ENCODE data around the gene SF3A2. TPM values are rescaled to one million over a fixed set of nuclear protein-coding genes. Genes with fewer than 3 reads are reported as not detected.

Gene SF3A2
- total and polyA plus RNA-seq, 2 donors (not counting 3 experiments of a cell fraction or from before 2014, with no cell fraction given): 21.5 to 164 TPM

DNA sequence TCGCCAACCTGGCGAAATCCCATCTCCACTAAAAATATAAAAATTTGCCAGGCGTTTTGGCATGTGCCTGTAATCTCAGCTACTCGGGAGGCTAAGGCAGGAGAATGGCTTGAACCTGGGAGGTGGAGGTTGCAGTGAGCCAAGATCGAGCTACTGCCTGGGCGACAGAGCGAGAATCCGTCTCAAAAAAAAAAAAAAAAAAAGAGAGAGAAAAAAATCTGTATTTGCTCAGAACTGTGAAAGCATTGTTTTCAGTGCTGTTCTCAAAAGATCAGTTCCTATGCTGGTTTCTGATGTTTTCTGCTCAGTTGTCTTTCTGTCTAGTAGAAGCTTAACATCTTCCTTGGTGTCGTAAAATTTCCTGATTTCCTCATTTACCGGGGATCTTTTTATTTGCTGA, 2.5 kb downstream of the SF3A2 start:
- peak overlapping the region; percentile 79 for H3K27ac ChIP-seq (ENCODE audit: insufficient read depth, low read depth, low read length)
- dilution Hi-C loops (cut with MboI; ENCODE audit: extremely low pct_ligation_motif_present, low sequenced_read_pairs): no loop called here
- no peak for FAIRE-seq
- H3K9me3 ChIP-seq (replicated peaks; ENCODE audit: control insufficient read depth, insufficient read depth, low read length): no peaks in the 10 kb centered on the region
- intact Hi-C loops (cut with micrococcal nuclease): loop anchor here (1.0 to 5.0 kb wide), 3 partner anchors 303 to 798 kb away; no protein-coding TSS in a partner anchor
- peak overlapping the region; percentile 93 for H3K4me2 ChIP-seq (ENCODE audit: insufficient read depth, low read length)
- H2AFZ ChIP-seq (ENCODE audit: low read depth, low read length): no peak overlapping the region
- H3K4me1 ChIP-seq (ENCODE audit: control insufficient read depth, extremely low read depth, insufficient read depth, low read length): peaks cover 45% of the 10 kb centered on the region
- no peaks in the 10 kb centered on the region for H4K20me1 ChIP-seq (replicated peaks; ENCODE audit: control insufficient read depth, extremely low read depth, insufficient read depth, low read length)
- peak overlapping the region; percentile 81 for H3K9ac ChIP-seq (replicated peaks; ENCODE audit: extremely low read depth, insufficient read depth, low read length)
- peaks cover 82% of the 10 kb centered on the region for H3K79me2 ChIP-seq (ENCODE audit: control insufficient read depth, insufficient read depth, low read length)
- no TSS peak for BruUV-seq (replicated peaks)
- peaks cover 9 to 13% of the 10 kb centered on the region in 2 experiments for H3K36me3 ChIP-seq (ENCODE audit: control insufficient read depth in 2 of 2, extremely low read depth in 1 of 2, insufficient read depth in 2 of 2, low read length in 2 of 2)
- peak overlapping the region; percentile 28 to 57 (median 36) for H3K4me3 ChIP-seq (replicated peaks in 1 of 3; ENCODE audit: insufficient read depth in 1 of 3, low read depth in 1 of 3, low read length in 3 of 3)
- ChIA-PET POLR2A (interaction anchor here (0.7 to 1.3 kb wide), 5 partner anchors 16 to 188 kb away, joined by 3 to 7 read pairs (median 3); partner anchors contain the start of gene AP3D1), CTCF (interaction anchor here (0.9 to 4.8 kb wide), 16 partner anchors 10 to 398 kb away, joined by 3 to 40 read pairs (median 6); partner anchors contain the start of genes AMH and JSRP1)
- no peaks in the 10 kb centered on the region for H3K27me3 ChIP-seq (ENCODE audit: control insufficient read depth in 2 of 2, insufficient read depth in 2 of 2, low read length in 2 of 2)
- no peak for TF ChIP-seq MYC (IDR thresholded peaks at IDR 0.05; ENCODE audit: low read depth, low read length)
- peak; percentile 26 for TF ChIP-seq POLR2A (IDR thresholded peaks at IDR 0.05; ENCODE audit: low read depth, low read length)
- no peak for DNase-seq (ENCODE audit: low read depth, low spot score)
- no peaks in the 10 kb centered on the region for H3K9me1 ChIP-seq (replicated peaks; ENCODE audit: control insufficient read depth, extremely low read depth, insufficient read depth, low read length)

DNA sequence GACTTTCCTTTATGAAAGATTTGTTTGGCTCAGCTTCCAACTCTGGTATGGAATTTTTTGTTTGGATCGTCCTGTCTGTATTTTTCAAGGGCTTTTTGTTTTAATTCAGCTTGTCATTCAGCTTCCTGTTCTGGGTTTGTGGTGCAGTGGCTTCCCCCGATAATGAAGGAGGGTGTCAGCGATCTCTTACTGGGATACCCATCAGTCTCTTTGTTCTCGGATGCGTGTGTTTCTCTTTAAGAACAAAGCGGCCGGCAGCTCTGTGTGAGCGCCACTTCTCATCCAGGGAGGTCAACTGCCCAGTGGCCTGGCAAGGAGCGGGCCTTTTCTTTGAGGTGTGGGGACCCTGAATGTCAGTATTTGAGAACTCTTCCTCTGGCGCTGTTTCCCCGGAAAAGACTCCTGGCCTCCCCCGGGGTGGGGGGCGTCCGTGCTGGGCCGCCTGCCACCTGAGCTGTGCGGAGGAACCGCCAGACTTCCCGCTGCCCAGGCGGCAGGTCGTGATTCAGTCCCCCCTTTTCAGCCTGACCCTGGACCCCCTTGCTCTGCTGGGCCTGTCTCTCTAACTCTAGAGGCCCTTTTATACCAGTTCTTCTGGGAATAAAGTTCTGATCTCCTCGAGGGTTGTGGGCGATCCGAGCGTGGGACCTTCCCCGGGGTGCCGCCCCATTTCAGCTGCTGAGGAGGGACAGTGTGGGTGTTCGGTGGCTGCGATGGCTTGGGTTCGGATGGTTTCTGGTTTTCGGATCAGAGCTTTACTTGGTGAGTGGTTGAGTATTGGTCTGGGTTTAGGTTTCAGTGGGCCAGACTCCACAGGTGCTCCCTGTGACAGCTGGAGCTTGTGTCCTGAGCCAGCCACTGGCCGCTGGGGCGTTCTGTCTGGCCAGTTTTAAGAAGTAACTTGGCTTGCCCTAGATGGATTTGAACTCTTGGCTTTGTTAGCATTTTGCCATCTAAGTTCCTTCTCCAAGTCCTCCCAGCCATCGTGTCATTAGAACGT, 3.4 kb downstream of the SF3A2 start:
- no peak for TF ChIP-seq JUN (IDR thresholded peaks at IDR 0.05; ENCODE audit: borderline replicate concordance, insufficient read depth, insufficient read length, low read depth)
- no peak for TF ChIP-seq EZH2 (IDR thresholded peaks at IDR 0.05; ENCODE audit: borderline replicate concordance, low read depth, low read length, severe bottlenecking)
- TF ChIP-seq GATA2 (IDR thresholded peaks at IDR 0.05; ENCODE audit: insufficient read depth, insufficient read length, low read depth, low read length): no peak
- no peak for TF ChIP-seq MYC (IDR thresholded peaks at IDR 0.05; ENCODE audit: low read depth, low read length)
- no peak for TF ChIP-seq FOS (IDR thresholded peaks at IDR 0.05; ENCODE audit: borderline replicate concordance, insufficient read depth, low read length)
- TF ChIP-seq POLR2AphosphoS5 (IDR thresholded peaks at IDR 0.05; ENCODE audit: insufficient read depth, low read depth, low read length): no peak
- TF ChIP-seq, protein P1, sequence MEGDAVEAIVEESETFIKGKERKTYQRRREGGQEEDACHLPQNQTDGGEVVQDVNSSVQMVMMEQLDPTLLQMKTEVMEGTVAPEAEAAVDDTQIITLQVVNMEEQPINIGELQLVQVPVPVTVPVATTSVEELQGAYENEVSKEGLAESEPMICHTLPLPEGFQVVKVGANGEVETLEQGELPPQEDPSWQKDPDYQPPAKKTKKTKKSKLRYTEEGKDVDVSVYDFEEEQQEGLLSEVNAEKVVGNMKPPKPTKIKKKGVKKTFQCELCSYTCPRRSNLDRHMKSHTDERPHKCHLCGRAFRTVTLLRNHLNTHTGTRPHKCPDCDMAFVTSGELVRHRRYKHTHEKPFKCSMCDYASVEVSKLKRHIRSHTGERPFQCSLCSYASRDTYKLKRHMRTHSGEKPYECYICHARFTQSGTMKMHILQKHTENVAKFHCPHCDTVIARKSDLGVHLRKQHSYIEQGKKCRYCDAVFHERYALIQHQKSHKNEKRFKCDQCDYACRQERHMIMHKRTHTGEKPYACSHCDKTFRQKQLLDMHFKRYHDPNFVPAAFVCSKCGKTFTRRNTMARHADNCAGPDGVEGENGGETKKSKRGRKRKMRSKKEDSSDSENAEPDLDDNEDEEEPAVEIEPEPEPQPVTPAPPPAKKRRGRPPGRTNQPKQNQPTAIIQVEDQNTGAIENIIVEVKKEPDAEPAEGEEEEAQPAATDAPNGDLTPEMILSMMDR (IDR thresholded peaks at IDR 0.05; ENCODE audit: extremely low read depth in 1 of 2, insufficient read depth in 1 of 2, low read depth in 1 of 2, low read length in 2 of 2): no peak
- TF ChIP-seq, protein P2, sequence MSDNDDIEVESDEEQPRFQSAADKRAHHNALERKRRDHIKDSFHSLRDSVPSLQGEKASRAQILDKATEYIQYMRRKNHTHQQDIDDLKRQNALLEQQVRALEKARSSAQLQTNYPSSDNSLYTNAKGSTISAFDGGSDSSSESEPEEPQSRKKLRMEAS (IDR thresholded peaks at IDR 0.05; ENCODE audit: insufficient read depth, insufficient read length): no peak
- no peak for TF ChIP-seq POLR2A (IDR thresholded peaks at IDR 0.05; ENCODE audit: low read depth, low read length)
- CTCF ChIA-PET: interaction anchor here (0.6 to 4.8 kb wide), 18 partner anchors 9 to 397 kb away, joined by 3 to 40 read pairs (median 5); partner anchors contain the start of genes AMH and JSRP1
- Histone ChIP-seq H3K4me2 (ENCODE audit: insufficient read depth, low read length) (peak overlapping the region; percentile 93), H3K27ac (ENCODE audit: insufficient read depth, low read depth, low read length) (peak overlapping the region; percentile 79), H4K20me1 (replicated peaks; ENCODE audit: control insufficient read depth, extremely low read depth, insufficient read depth, low read length) (no peaks in the 10 kb centered on the region), H3K9ac (replicated peaks; ENCODE audit: extremely low read depth, insufficient read depth, low read length) (peak overlapping the region; percentile 81), H3K4me3 (replicated peaks in 1 of 3; ENCODE audit: insufficient read depth in 1 of 3, low read depth in 1 of 3, low read length in 3 of 3) (peak overlapping the region; percentile 36 to 57 (median 56)), H3K79me2 (ENCODE audit: control insufficient read depth, insufficient read depth, low read length) (peaks cover 77% of the 10 kb centered on the region), H3K4me1 (ENCODE audit: control insufficient read depth, extremely low read depth, insufficient read depth, low read length) (peaks cover 42% of the 10 kb centered on the region), H3K9me1 (replicated peaks; ENCODE audit: control insufficient read depth, extremely low read depth, insufficient read depth, low read length) (no peaks in the 10 kb centered on the region), H2AFZ (ENCODE audit: low read depth, low read length) (no peak overlapping the region), H3K27me3 (ENCODE audit: control insufficient read depth in 2 of 2, insufficient read depth in 2 of 2, low read length in 2 of 2) (no peaks in the 10 kb centered on the region), H3K36me3 (ENCODE audit: control insufficient read depth in 2 of 2, extremely low read depth in 1 of 2, insufficient read depth in 2 of 2, low read length in 2 of 2) (peaks cover 15 to 22% of the 10 kb centered on the region in 2 experiments), H3K9me3 (replicated peaks; ENCODE audit: control insufficient read depth, insufficient read depth, low read length) (no peaks in the 10 kb centered on the region)
- no TSS peak for BruUV-seq (replicated peaks)
- POLR2A ChIA-PET: interaction anchor here (0.7 to 1.3 kb wide), 5 partner anchors 15 to 189 kb away, joined by 3 to 7 read pairs (median 3); partner anchors contain the start of gene AP3D1
- DNase-seq (ENCODE audit: low read depth, low spot score): peak; percentile 96
- intact Hi-C loops (cut with micrococcal nuclease): loop anchor here (1.0 to 5.0 kb wide), 3 partner anchors 302 to 797 kb away; no protein-coding TSS in a partner anchor
- peak; percentile 95 for FAIRE-seq
- dilution Hi-C loops (cut with MboI; ENCODE audit: extremely low pct_ligation_motif_present, low sequenced_read_pairs): no loop called here

Data from endothelial cell of umbilical vein (primary cell).